Measurements from ENCODE around the gene TMEM201. TPM values are rescaled to one million over a fixed set of nuclear protein-coding genes. Genes with fewer than 3 reads are reported as not detected.

Gene TMEM201
- total and polyA plus RNA-seq, 2 of the 8 experiments (the other 6 are each of a cell fraction or from before 2014, with no cell fraction given), result 8.2 to 27.1 TPM

GRCh38 chr1:9558946-9559545, 29.7 kb upstream of the TMEM201 start:
- no peak overlapping the region for H3K4me3 ChIP-seq (ENCODE audit: extremely low read depth in 1 of 4, insufficient read depth in 2 of 4, low read depth in 3 of 4, low read length in 4 of 4)
- peaks cover 5 to 46% (median 28%) of the 10 kb centered on the region in 4 experiments; a peak in 7 of 8 replicates for H3K36me3 ChIP-seq (ENCODE audit: control insufficient read depth in 2 of 4, insufficient read depth in 4 of 4, low read length in 3 of 4)
- no peaks in the 10 kb centered on the region; a peak in 1 of 7 replicates for H3K4me1 ChIP-seq (replicated peaks in 1 of 4; ENCODE audit: control insufficient read depth in 3 of 4, insufficient read depth in 4 of 4, low read length in 3 of 4)
- H2BK15ac ChIP-seq (ENCODE audit: low read length), result no peak overlapping the region
- H3K27ac ChIP-seq (ENCODE audit: low read depth, low read length), result no peak overlapping the region
- POLR2A ChIA-PET (ENCODE audit: partially characterized antibody), result interaction anchor here (0.8 to 1.1 kb wide), 2 partner anchors 15 to 61 kb away, joined by 3 read pairs; no protein-coding TSS in a partner anchor
- no peaks in the 10 kb centered on the region; the same call in 1 of the 2 replicates for H3K23me2 ChIP-seq (ENCODE audit: low read depth, low read length)
- no peak overlapping the region for H4K91ac ChIP-seq (replicated peaks; ENCODE audit: insufficient read length, low read length)
- no peak overlapping the region for H2BK5ac ChIP-seq (ENCODE audit: low read depth, low read length)
- no peak for FAIRE-seq
- peaks cover 0 to 9% (median 3%) of the 10 kb centered on the region in 4 experiments; a peak in 3 of 7 replicates for H3K27me3 ChIP-seq (replicated peaks in 1 of 4; ENCODE audit: control insufficient read depth in 3 of 4, extremely low read depth in 1 of 4, insufficient read depth in 3 of 4, low read length in 3 of 4)
- H4K20me1 ChIP-seq (replicated peaks in 1 of 2; ENCODE audit: control insufficient read depth in 1 of 2, insufficient read depth in 2 of 2, low read length in 2 of 2), result peaks cover 0 to 22% of the 10 kb centered on the region in 2 experiments
- DNase-seq (ENCODE audit: low read depth in 1 of 2, low spot score in 2 of 2), result no peak
- WGBS, 2 experiments (ENCODE audit: extremely low coverage in 1 of 2, insufficient coverage in 1 of 2, insufficient read length in 1 of 2, insufficient replicate concordance in 2 of 2, low coverage in 1 of 2, low lambda C conversion rate in 2 of 2, missing lambda C conversion rate in 1 of 2), result 86% methylated on average over 11 of the region's 11 CpGs; no CpG with 5 or more reads in 1 of the 2 experiments
- no peak overlapping the region for H4K5ac ChIP-seq (ENCODE audit: insufficient read length, low read depth, low read length)
- no peak overlapping the region for H3K18ac ChIP-seq (ENCODE audit: extremely low read depth, low read length)
- no peak overlapping the region for H2BK20ac ChIP-seq (ENCODE audit: low read length)
- CTCF ChIA-PET (ENCODE audit: partially characterized antibody), result interaction anchor here (0.7 to 1.4 kb wide), 3 partner anchors 11 to 17 kb away, joined by 3 to 9 read pairs (median 3); no protein-coding TSS in a partner anchor
- no peaks in the 10 kb centered on the region for H3K9me3 ChIP-seq (ENCODE audit: insufficient read depth in 2 of 2, low read depth in 1 of 2, low read length in 1 of 2)
- H3K9ac ChIP-seq (replicated peaks in 1 of 4; ENCODE audit: extremely low read depth in 1 of 4, low read depth in 3 of 4, low read length in 3 of 4), result no peak overlapping the region
- H3K56ac ChIP-seq (replicated peaks; ENCODE audit: insufficient read length, low read depth, low read length), result no peak overlapping the region
- H3K79me2 ChIP-seq (ENCODE audit: control insufficient read depth in 1 of 2, insufficient read depth in 2 of 2, low read length in 2 of 2), result no peaks in the 10 kb centered on the region; a peak in 1 of 4 replicates
- H2BK120ac ChIP-seq (replicated peaks; ENCODE audit: low read depth, low read length), result no peak overlapping the region
- H3K14ac ChIP-seq (ENCODE audit: insufficient read length), result no peak overlapping the region
- no peak overlapping the region for H2AK5ac ChIP-seq (ENCODE audit: low read depth, low read length)
- no peak overlapping the region for H2BK12ac ChIP-seq (ENCODE audit: low read depth, low read length)
- no peak overlapping the region for H3K4me2 ChIP-seq (ENCODE audit: insufficient read depth in 1 of 2, low read depth in 2 of 2, low read length in 2 of 2)
- no peak overlapping the region for H3K23ac ChIP-seq (ENCODE audit: insufficient read length)
- TF ChIP-seq SAP30 (IDR thresholded peaks at IDR 0.05; ENCODE audit: insufficient read depth, insufficient replicate concordance, low read length), result no peak
- TF ChIP-seq ZNF274 (IDR thresholded peaks at IDR 0.05; ENCODE audit: borderline replicate concordance, extremely low read depth, low read length), result no peak
- no peak for TF ChIP-seq NANOG (IDR thresholded peaks at IDR 0.05; ENCODE audit: insufficient read depth, low read depth, low read length, poor library complexity, severe bottlenecking)
- TF ChIP-seq POLR2A (IDR thresholded peaks at IDR 0.05; ENCODE audit: control extremely low read depth in 1 of 2, low read depth in 2 of 2, low read length in 2 of 2), result no peak
- no peak for TF ChIP-seq SIRT6 (IDR thresholded peaks at IDR 0.05; ENCODE audit: low read length)
- TF ChIP-seq RNF2 (IDR thresholded peaks at IDR 0.05; ENCODE audit: borderline replicate concordance, low read depth, low read length, missing control alignments, poor library complexity, severe bottlenecking), result no peak
- no peak for TF ChIP-seq SIX5 (IDR thresholded peaks at IDR 0.05; ENCODE audit: low read depth, low read length)
- no peak for TF ChIP-seq BACH1 (IDR thresholded peaks at IDR 0.05; ENCODE audit: low read length)
- TF ChIP-seq SIN3A (conservative IDR thresholded peaks at IDR 0.05 in 1 of 2, IDR thresholded peaks at IDR 0.05 in 1 of 2; ENCODE audit: low read depth in 1 of 2, low read length in 2 of 2), result no peak
- no peak for TF ChIP-seq EZH2 (IDR thresholded peaks at IDR 0.05; ENCODE audit: low read depth, low read length, severe bottlenecking)
- H4K8ac ChIP-seq (ENCODE audit: extremely low read depth, insufficient read depth, low read length), result no peak overlapping the region
- H3K4ac ChIP-seq (replicated peaks; ENCODE audit: insufficient read length, low read depth, low read length), result no peak overlapping the region
- no peak overlapping the region for H2AFZ ChIP-seq (ENCODE audit: low read length)
- H3K79me1 ChIP-seq (ENCODE audit: low read depth, low read length), result no peaks in the 10 kb centered on the region
